Peyer's patch (tissue), 4 donors: ENCODE data around the gene REXO1.

Source experiments
- CTCF ChIP-seq, 6 experiments: fragments of 450-650 bp in 4 of 6; fragments of 200-600 bp in 2 of 6; sonication (generic) in 1 of 6; IDR thresholded peaks; one replicate each; pipeline ENCODE4 v1.5.1; 2017 to 2019; ENCODE audit warnings: antibody characterized with exemption in 6 of 6, mild to moderate bottlenecking in 3 of 6, moderate library complexity in 1 of 6
- POLR2A ChIP-seq, 2 donors: fragments of 450-650 bp; IDR thresholded peaks; one replicate each; pipeline ENCODE4 v1.5.1; 2017; ENCODE audit warnings: antibody characterized with exemption in 2 of 2, mild to moderate bottlenecking in 2 of 2, moderate library complexity in 2 of 2

- no peak for TF ChIP-seq CTCF (IDR thresholded peaks at IDR 0.05)
- no peak for TF ChIP-seq POLR2A (IDR thresholded peaks at IDR 0.05)
These were observed 72.2 kb downstream of the REXO1 start for GRCh38 chr19:1775951-1776605.
